GM12891 (cell line): ENCODE measurements around the gene PDAP1.

Experiments
- PAX5 ChIP-seq: IDR thresholded peaks from 2 replicates; pipeline ENCODE4 v1.6.1; 2011; ENCODE audit warnings: low read length, moderate library complexity, mild to moderate bottlenecking; ENCODE audit not compliant: insufficient read depth, severe bottlenecking
- POLR2A ChIP-seq: IDR thresholded peaks from 2 replicates; pipeline ENCODE4 v1.6.1; 2011; ENCODE audit warnings: low read depth, low read length, control low read depth

DNA sequence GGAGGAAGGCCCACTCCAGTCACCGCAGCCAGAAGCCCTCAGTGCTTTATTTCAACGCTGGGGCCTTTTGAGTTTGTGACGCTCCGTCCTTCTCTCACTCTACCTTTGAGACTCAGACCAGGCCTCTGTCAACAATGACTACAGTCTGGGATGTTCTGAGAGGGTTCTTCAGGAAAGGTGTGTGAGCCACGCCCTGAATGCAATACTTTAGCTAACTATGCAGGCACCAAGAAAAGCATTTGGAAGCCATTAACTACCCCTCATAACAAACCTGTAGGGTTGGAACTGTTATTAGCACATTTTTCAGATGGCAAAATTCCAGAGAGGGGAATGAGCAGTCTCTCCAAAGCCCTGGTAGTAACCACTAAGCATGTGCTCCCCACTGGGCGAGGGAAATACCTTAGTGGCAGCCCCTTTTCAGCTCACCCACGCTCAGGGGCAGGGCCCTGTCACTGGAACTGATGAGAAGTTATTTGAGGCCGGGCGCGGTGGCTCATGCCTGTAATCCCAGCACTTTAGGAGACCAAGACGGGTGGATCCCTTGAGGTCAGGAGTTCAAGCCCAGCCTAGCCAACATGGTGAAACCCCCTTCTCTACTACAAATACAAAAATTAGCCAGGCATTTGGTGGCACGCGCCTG, 39.5 kb downstream of the PDAP1 start:
- TF ChIP-seq POLR2A (no peak), PAX5 (no peak)
